K562 (cell line): ENCODE data around the gene RNH1.

Experiments used
- CBX5 ChIP-seq: IDR thresholded peaks from 2 replicates; pipeline ENCODE4 v1.6.1; 2014; ENCODE audit warnings: low read depth, borderline replicate concordance
- CHD2 ChIP-seq: IDR thresholded peaks from 2 replicates; pipeline ENCODE4 v1.6.1; 2011; ENCODE audit warnings: low read depth, low read length
- CREM ChIP-seq: IDR thresholded peaks from 2 replicates; pipeline ENCODE4 v1.6.1; 2014; ENCODE audit warnings: antibody characterized with exemption, low read depth
- DACH1 ChIP-seq: fragments of 450-650 bp; IDR thresholded peaks from 2 replicates; pipeline ENCODE4 v1.6.1; 2018; ENCODE audit not compliant: partially characterized antibody
- ETV6 ChIP-seq, 3 experiments: fragments of 150-350 bp in 1 of 3; sonication (generic) in 1 of 3; formaldehyde crosslinking in 1 of 3; IDR thresholded peaks; 2 replicates each; pipeline versions ENCODE4 v1.6.1 to v1.8.0; 2014 to 2022; ENCODE audit warnings: borderline replicate concordance in 2 of 3, low read depth in 2 of 3, antibody characterized with exemption in 1 of 3, low read length in 1 of 3, mild to moderate bottlenecking in 1 of 3, missing genetic modification reagents in 1 of 3
- EZH2 ChIP-seq: IDR thresholded peaks from 2 replicates; pipeline ENCODE4 v1.6.1; 2012; ENCODE audit warnings: low read depth, mild to moderate bottlenecking, inconsistent platforms, low read length, borderline replicate concordance
- MAFF ChIP-seq: IDR thresholded peaks from 2 replicates; pipeline ENCODE4 v1.6.1; 2012; ENCODE audit warnings: low read length, improper control_type of control experiment
- POLR2AphosphoS5 ChIP-seq: IDR thresholded peaks from 2 replicates; pipeline ENCODE4 v1.6.1; 2011; ENCODE audit warnings: mild to moderate bottlenecking, low read depth, low read length, moderate library complexity; ENCODE audit not compliant: control insufficient read depth, insufficient read depth
- RNF2 ChIP-seq: sonication (generic); IDR thresholded peaks from 2 replicates; pipeline ENCODE4 v1.6.1; 2016
- TF ChIP-seq, protein P1 (sequence below): fragments of 250-450 bp; sonication (Bioruptor Pico); IDR thresholded peaks from 2 replicates; pipeline ENCODE4 v1.5.0; 2020; ENCODE audit warnings: mild to moderate bottlenecking
- TF ChIP-seq, protein P2 (sequence below), 3 experiments: IDR thresholded peaks in 2 of 3; conservative IDR thresholded peaks in 1 of 3; 2 replicates each; pipeline ENCODE4 v1.5.1; 2011 to 2012; ENCODE audit warnings: low read length in 3 of 3, mild to moderate bottlenecking in 3 of 3, control low read depth in 2 of 3, improper control_type of control experiment in 1 of 3, inconsistent platforms in 1 of 3, low read depth in 1 of 3, mixed read lengths in 1 of 3, moderate library complexity in 1 of 3; ENCODE audit not compliant: insufficient read depth in 2 of 3

DNA sequence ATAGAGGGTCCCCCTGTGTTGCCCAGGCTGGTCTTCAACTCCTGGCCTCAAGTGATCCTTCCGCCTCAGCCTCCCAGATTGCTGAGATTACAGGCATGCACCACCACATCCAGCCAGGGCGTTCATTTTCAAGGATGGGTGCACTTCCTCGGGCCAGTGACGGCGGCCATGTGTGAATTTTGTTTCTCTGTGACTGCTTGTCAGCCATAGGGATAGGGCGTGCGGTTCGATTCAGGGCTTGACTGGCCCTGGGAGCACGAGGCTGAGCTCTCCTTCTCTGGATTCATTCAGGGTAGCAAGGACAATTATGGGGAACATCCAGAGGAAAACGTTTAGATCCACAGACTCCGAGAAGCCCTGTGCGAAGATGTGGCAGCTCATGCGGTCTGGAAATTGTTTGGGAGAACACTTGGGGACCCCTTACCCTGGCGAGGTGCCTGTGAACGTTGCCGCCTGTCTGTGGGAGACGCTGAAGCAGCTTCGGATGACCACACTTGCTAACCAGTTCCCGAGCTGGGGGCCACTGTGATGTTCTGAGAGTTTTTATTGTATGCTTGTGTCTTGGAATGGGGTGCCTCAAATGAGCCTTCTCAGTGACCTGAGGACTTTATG is 54.0 kb downstream of the RNH1 start:
- TF ChIP-seq MAFF (no peak), CREM (no peak), CBX5 (no peak), POLR2AphosphoS5 (no peak), EZH2 (no peak), CHD2 (no peak), DACH1 (no peak), ETV6 (IDR thresholded peaks at IDR 0.05; ENCODE audit: borderline replicate concordance in 1 of 2, low read depth in 2 of 2, low read length in 1 of 2) (no peak), ETV6 (CRISPR knock-in tag; IDR thresholded peaks at IDR 0.05; ENCODE audit: borderline replicate concordance) (no peak), RNF2 (no peak)
- TF ChIP-seq, protein P1, sequence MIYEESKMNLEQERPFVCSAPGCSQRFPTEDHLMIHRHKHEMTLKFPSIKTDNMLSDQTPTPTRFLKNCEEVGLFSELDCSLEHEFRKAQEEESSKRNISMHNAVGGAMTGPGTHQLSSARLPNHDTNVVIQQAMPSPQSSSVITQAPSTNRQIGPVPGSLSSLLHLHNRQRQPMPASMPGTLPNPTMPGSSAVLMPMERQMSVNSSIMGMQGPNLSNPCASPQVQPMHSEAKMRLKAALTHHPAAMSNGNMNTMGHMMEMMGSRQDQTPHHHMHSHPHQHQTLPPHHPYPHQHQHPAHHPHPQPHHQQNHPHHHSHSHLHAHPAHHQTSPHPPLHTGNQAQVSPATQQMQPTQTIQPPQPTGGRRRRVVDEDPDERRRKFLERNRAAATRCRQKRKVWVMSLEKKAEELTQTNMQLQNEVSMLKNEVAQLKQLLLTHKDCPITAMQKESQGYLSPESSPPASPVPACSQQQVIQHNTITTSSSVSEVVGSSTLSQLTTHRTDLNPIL (CRISPR knock-in tag), result no peak
- TF ChIP-seq, protein P2, sequence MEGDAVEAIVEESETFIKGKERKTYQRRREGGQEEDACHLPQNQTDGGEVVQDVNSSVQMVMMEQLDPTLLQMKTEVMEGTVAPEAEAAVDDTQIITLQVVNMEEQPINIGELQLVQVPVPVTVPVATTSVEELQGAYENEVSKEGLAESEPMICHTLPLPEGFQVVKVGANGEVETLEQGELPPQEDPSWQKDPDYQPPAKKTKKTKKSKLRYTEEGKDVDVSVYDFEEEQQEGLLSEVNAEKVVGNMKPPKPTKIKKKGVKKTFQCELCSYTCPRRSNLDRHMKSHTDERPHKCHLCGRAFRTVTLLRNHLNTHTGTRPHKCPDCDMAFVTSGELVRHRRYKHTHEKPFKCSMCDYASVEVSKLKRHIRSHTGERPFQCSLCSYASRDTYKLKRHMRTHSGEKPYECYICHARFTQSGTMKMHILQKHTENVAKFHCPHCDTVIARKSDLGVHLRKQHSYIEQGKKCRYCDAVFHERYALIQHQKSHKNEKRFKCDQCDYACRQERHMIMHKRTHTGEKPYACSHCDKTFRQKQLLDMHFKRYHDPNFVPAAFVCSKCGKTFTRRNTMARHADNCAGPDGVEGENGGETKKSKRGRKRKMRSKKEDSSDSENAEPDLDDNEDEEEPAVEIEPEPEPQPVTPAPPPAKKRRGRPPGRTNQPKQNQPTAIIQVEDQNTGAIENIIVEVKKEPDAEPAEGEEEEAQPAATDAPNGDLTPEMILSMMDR (IDR thresholded peaks at IDR 0.05 in 2 of 3, conservative IDR thresholded peaks at IDR 0.05 in 1 of 3; ENCODE audit: insufficient read depth in 2 of 3, low read depth in 1 of 3, low read length in 3 of 3), result no peak
